Naive B cell (primary cell): ENCODE results near the gene PML. TPM values are rescaled to one million over a fixed set of nuclear protein-coding genes. Genes with fewer than 3 reads are reported as not detected.
"Not testable (repeated sequence)": the region's sequence is repeated elsewhere in the genome, so short reads cannot be mapped to it uniquely, and the experiment has no call there.

Experiments used
- ATAC-seq, 2 donors: fragments of 150-1000 bp; cut with Tn5 transposase; 2 replicates each; pipeline ENCODE4 v1.10.0; 2021; ENCODE audit warnings: low read depth in 2 of 2, mild to moderate bottlenecking in 2 of 2, moderate library complexity in 2 of 2
- DNase-seq: peaks from one replicate; pipeline ENCODE4 v3.0.0; 2022
- H3K27ac Mint-ChIP-seq, 6 donors: one replicate each; pipeline ENCODE4 v1.8.0; 2020 to 2022; ENCODE audit warnings: mild to moderate bottlenecking in 6 of 6, mixed read lengths in 6 of 6, moderate library complexity in 5 of 6, inconsistent platforms in 2 of 6
- H3K27me3 Mint-ChIP-seq, 3 donors: one replicate each; pipeline ENCODE4 v1.8.0; 2021 to 2022; ENCODE audit warnings: mixed read lengths in 3 of 3, mild to moderate bottlenecking in 1 of 3
- H3K36me3 Mint-ChIP-seq, 2 donors: one replicate each; pipeline ENCODE4 v1.8.0; 2020 to 2022; ENCODE audit warnings: mixed read lengths in 2 of 2, inconsistent platforms in 1 of 2, mild to moderate bottlenecking in 1 of 2
- H3K4me1 Mint-ChIP-seq, 3 donors: one replicate each; pipeline ENCODE4 v1.8.0; 2020 to 2022; ENCODE audit warnings: mixed read lengths in 3 of 3, inconsistent platforms in 1 of 3, mild to moderate bottlenecking in 1 of 3, moderate library complexity in 1 of 3
- H3K4me3 Mint-ChIP-seq, 8 donors: one replicate each; pipeline ENCODE4 v1.8.0; 2020 to 2022; ENCODE audit warnings: mild to moderate bottlenecking in 8 of 8, mixed read lengths in 8 of 8, moderate library complexity in 8 of 8, inconsistent platforms in 2 of 8
- H3K9me3 Mint-ChIP-seq, 7 donors: one replicate each; pipeline ENCODE4 v1.8.0; 2020 to 2022; ENCODE audit warnings: mixed read lengths in 7 of 7, mild to moderate bottlenecking in 5 of 7, inconsistent platforms in 2 of 7, moderate library complexity in 1 of 7
- polyA plus RNA-seq, 6 donors: library from polyadenylated mRNA; unstranded; fragments of 300-500 nt; fragmentation: Illumina TruSeq; gene quantifications; one replicate each; pipeline ENCODE4 v1.2.3, GENCODE V29; 2021; ENCODE audit warnings: low read depth in 6 of 6

PML gene
- polyA plus RNA-seq, 6 donors from 2014 or later: 6.4 to 39.8 (median 18.9) TPM

DNA sequence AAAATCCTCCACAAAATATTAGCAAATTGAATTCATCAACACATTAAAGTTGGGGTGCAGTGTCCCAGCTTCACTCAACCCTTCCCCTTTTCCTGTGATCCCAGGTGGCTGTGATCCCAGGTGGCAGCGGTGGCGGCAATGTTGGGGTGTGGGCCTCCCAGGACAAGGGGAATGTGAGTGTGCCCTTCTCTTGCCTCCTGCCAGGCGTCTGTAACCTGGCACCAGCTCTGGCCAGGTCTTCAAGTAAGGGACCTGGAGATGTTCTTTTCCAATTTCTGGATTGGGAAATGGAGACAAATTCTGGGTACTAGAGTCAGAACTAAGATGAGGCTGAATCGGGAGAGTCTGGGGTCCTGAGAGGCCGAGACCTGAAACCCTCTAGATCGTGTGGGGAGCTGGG is 67.7 kb downstream of the PML start:
- Mint-ChIP-seq H3K9me3 (peaks cover 0 to 6% (median 0%) of the 10 kb centered on the region in 7 donors), H3K4me3 (no peak overlapping the region), H3K36me3 (peaks cover 12% of the 10 kb centered on the region in 2 donors), H3K4me1 (no peaks in the 10 kb centered on the region), H3K27ac (no peak overlapping the region), H3K27me3 (peaks cover 0 to 20% (median 7%) of the 10 kb centered on the region in 3 donors)
- no peak for DNase-seq
- no peak for ATAC-seq

- no peak overlapping the region for H3K4me3 Mint-ChIP-seq
- H3K36me3 Mint-ChIP-seq: peaks cover 10 to 11% of the 10 kb centered on the region in 2 donors
- ATAC-seq: no peak
- H3K4me1 Mint-ChIP-seq: no peaks in the 10 kb centered on the region
- DNase-seq: no peak
- peaks cover 0 to 20% (median 7%) of the 10 kb centered on the region in 3 donors for H3K27me3 Mint-ChIP-seq
- H3K27ac Mint-ChIP-seq: no peak overlapping the region
- peaks cover 0 to 6% (median 0%) of the 10 kb centered on the region in 7 donors for H3K9me3 Mint-ChIP-seq
Observed at GRCh38 chr15:74062671-74063070, 68.2 kb downstream of the PML start.

DNA sequence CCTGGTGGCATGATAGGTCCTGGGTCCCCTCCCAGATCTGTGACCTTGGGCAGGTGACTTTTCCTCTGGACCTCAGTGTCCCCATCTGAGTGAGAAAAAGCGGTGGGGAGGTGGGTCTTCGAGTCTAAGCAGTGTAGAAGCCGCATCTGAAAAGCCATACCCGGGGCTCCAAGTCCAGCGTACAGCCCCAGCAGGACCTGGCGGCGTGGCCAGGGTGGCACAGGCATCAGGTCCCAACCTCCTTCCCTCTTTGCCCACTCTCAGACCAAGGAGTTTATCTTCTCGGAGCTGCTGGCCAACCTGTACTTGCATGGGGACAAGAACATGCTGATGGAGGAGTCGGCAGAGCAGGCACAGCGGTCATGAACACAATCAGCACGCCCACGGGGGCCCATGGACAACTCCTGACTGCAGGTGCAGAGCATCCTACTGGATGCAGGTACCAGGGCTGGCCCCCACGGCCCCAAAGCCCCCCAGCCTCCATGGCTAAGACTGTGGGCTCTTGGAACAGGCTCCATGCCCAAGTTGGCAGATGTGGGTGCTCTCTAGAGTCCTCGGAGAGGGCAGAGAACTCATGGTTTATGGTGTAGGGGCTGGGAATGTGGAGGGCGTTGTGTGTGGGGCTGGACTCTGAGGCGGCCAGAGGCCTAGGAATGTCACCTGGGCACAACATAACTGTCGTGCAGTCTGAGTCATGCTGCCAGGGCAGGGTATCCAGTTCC is 69.1 kb downstream of the PML start:
- H3K36me3 Mint-ChIP-seq, DNase-seq, H3K4me1 Mint-ChIP-seq, H3K9me3 Mint-ChIP-seq, H3K4me3 Mint-ChIP-seq, H3K27ac Mint-ChIP-seq, ATAC-seq: not testable (repeated sequence)
- H3K27me3 Mint-ChIP-seq: peaks cover 0 to 11% (median 0%) of the 10 kb centered on the region in 3 donors

- not testable (repeated sequence) for ATAC-seq, DNase-seq
Observed at GRCh38 chr15:74064183-74064582, 69.7 kb downstream of the PML start.

DNA sequence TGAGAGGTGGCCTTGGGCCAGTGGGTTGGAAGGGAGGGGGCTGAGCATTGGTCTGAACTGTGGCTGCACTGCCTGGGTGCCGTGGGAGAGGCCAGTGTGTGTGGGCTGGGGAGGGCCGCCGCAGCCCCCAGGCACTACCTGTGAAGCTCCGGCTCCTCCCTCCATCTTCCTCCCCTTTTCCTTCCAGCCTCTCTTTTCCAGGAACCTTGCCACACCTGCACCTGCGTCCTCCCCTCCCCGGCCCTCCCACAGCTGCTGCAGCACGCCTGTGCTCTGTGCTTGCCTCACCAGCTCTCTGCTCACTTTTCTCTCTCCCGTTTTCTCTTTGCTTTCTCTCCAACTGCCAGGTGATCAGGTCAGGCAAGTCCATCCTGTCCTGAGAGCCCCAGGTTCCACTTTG is 70.3 kb downstream of the PML start:
- H3K36me3 Mint-ChIP-seq, H3K27me3 Mint-ChIP-seq, H3K4me1 Mint-ChIP-seq, DNase-seq, H3K27ac Mint-ChIP-seq, ATAC-seq, H3K9me3 Mint-ChIP-seq: not testable (repeated sequence)
- H3K4me3 Mint-ChIP-seq: peak overlapping the region in 1 of 8 donors; percentile 29

More at GRCh38 chr15:74064183-74064582, 69.7 kb downstream of the PML start:
- H3K4me1 Mint-ChIP-seq, H3K27ac Mint-ChIP-seq, H3K9me3 Mint-ChIP-seq, H3K4me3 Mint-ChIP-seq, H3K36me3 Mint-ChIP-seq: not testable (repeated sequence)
- H3K27me3 Mint-ChIP-seq: peaks cover 0 to 10% (median 0%) of the 10 kb centered on the region in 3 donors

DNA sequence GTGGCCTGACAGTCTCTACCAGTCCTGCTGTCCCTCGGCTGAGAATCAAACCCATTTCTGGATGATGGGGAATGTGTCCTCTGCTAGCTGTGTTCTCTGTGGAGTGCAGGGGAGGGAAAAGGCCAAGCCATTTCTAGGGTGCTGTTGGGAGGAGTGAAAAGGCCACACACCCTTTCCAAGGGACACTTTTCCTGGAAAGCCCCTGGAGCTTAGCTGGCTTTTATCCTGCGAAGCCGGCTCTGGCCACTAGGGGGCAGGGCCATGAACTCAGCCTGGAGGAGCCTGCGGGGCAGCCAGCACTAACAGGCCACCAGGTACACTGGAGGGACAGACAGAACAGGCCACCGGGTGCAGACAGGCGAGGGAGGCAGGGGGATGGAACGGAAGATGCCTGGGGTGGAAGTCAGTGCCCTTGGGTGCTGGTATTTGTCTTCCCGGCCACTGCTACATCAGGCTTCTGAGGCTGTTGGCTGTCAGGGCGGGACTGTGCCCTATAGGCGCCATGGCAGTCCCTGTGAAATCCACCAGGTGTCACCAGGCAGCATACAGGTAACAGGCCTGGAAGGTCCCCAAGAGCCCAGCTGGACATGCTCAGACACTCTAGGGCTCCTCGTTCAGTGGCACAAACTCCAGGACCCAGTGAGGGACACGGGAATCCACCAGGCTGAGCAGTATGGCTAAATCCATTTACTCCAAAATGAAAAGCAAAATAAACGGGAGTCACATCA is 71.3 kb downstream of the PML start:
- not testable (repeated sequence) for H3K4me1 Mint-ChIP-seq, H3K27me3 Mint-ChIP-seq, H3K9me3 Mint-ChIP-seq, H3K36me3 Mint-ChIP-seq, H3K4me3 Mint-ChIP-seq, H3K27ac Mint-ChIP-seq
- DNase-seq (peak; percentile 64), ATAC-seq (peak; percentile 93 to 94)

DNA sequence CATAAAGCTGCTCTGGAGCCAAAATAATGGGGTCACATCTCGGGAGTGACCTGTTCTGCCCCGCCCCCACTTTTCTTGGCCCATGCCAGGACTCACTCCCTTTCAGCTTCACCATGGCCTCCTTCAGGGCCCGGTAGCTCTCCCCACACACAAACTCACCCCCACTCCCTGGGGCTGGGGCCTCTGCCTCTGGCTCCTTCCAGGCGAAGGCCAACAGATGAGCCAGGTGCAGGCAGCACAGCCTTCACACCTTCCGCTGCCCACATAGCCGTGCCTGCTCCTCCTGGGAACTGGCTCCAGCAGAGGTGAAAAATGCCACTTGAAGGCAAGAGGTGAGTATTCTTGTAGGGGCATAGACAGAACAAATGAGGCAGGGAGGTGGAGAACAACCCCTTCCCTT is 77.1 kb downstream of the PML start:
- not testable (repeated sequence) for H3K9me3 Mint-ChIP-seq, ATAC-seq, H3K4me1 Mint-ChIP-seq, H3K36me3 Mint-ChIP-seq, H3K27me3 Mint-ChIP-seq, DNase-seq, H3K4me3 Mint-ChIP-seq, H3K27ac Mint-ChIP-seq

GRCh38 chr15:74072132-74072531 is 77.6 kb downstream of the PML start:
- not testable (repeated sequence) for DNase-seq, H3K36me3 Mint-ChIP-seq, H3K27me3 Mint-ChIP-seq, H3K4me1 Mint-ChIP-seq, ATAC-seq, H3K4me3 Mint-ChIP-seq, H3K27ac Mint-ChIP-seq, H3K9me3 Mint-ChIP-seq

- not testable (repeated sequence) for H3K36me3 Mint-ChIP-seq, H3K27me3 Mint-ChIP-seq, H3K27ac Mint-ChIP-seq, H3K4me1 Mint-ChIP-seq, H3K9me3 Mint-ChIP-seq, ATAC-seq, H3K4me3 Mint-ChIP-seq, DNase-seq
Observed at GRCh38 chr15:74072614-74073337, 78.3 kb downstream of the PML start.

GRCh38 chr15:74075781-74076180 is 81.3 kb downstream of the PML start:
- H3K4me3 Mint-ChIP-seq, H3K4me1 Mint-ChIP-seq, H3K9me3 Mint-ChIP-seq, H3K27ac Mint-ChIP-seq, H3K36me3 Mint-ChIP-seq, ATAC-seq, DNase-seq, H3K27me3 Mint-ChIP-seq: not testable (repeated sequence)

- not testable (repeated sequence) for H3K36me3 Mint-ChIP-seq, DNase-seq, ATAC-seq, H3K27ac Mint-ChIP-seq, H3K4me3 Mint-ChIP-seq, H3K27me3 Mint-ChIP-seq, H3K9me3 Mint-ChIP-seq, H3K4me1 Mint-ChIP-seq
Observed at GRCh38 chr15:74082450-74082849, 87.9 kb downstream of the PML start, which contains the start of gene GOLGA6A. TSS of gene GOLGA6A (minus strand) at chr15:74082550. CDS start at chr15:74082509, 41 bp downstream.

GRCh38 chr15:74094567-74094966 is 100.1 kb downstream of the PML start:
- ATAC-seq, H3K27me3 Mint-ChIP-seq, H3K4me3 Mint-ChIP-seq, H3K4me1 Mint-ChIP-seq, DNase-seq, H3K27ac Mint-ChIP-seq, H3K36me3 Mint-ChIP-seq, H3K9me3 Mint-ChIP-seq: not testable (repeated sequence)

- not testable (repeated sequence) for ATAC-seq, DNase-seq, H3K4me1 Mint-ChIP-seq, H3K36me3 Mint-ChIP-seq, H3K27me3 Mint-ChIP-seq, H3K27ac Mint-ChIP-seq, H3K9me3 Mint-ChIP-seq, H3K4me3 Mint-ChIP-seq
Observed at GRCh38 chr15:74095610-74096009, 101.1 kb downstream of the PML start.
